AG10803 (cell line): Measurements from ENCODE around the gene CHERP.
A peak's percentile ranks its signal among the peaks of the same experiment; 100 is the strongest.
"Not testable (repeated sequence)": the region's sequence is repeated elsewhere in the genome, so short reads cannot be mapped to it uniquely, and the experiment has no call there.

ENCODE experiments used
- DNase-seq: peaks from one replicate; pipeline ENCODE4 v3.0.0; 2010; ENCODE audit warnings: low read depth
- H3K4me3 ChIP-seq: 2 replicates; pipeline ENCODE4 v1.5.1; 2011; ENCODE audit warnings: mild to moderate bottlenecking, low read length, control low read depth
- CTCF ChIP-seq: conservative IDR thresholded peaks from 2 replicates; pipeline ENCODE4 v1.5.1; 2011; ENCODE audit warnings: mild to moderate bottlenecking, low read length, control low read depth, inconsistent platforms

Gene CHERP

GRCh38 chr19:16497837-16498236 lies 44.4 kb downstream of the CHERP start:
- H3K4me3 ChIP-seq, result no peak overlapping the region
- no peak for TF ChIP-seq CTCF
- no peak for DNase-seq

DNA sequence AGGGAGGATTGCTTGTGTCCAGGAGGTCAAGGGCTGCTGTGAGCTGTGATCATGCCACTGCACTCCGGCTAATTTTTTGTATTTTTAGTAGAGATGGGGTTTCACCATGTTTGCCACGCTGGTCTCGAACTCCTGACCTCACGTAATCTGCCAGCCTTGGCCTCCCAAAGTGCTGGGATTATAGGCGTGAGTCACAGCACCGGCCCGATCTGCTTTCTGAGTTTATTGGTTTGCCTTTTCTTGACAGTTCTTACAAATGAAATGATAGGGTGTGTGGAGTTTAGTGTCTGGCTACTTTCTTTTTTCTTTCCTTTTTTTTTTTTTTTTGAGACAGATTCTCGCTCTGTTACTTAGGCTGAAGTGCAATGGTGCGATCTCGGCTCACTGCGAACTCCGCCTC lies 45.2 kb downstream of the CHERP start:
- no peak for DNase-seq
- peak overlapping the region; percentile 90 for H3K4me3 ChIP-seq
- TF ChIP-seq CTCF, result no peak

DNA sequence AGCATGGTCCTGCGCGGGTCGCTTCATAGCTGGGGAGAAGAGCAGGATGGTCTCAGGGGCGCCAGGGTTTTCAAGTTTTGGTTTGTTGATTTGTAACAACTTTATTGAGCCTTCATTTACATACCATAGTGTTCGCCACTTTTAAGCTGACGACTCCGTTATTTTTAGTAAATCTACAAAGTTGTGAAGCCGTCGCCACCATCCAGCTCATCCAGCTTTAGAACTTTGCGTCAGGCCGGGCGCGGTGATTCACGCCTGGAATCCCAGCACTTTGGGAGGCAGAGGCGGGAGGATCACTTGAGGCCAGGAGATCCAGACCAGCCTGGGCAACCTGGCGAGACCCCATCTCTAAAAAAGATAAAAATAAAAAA lies 45.6 kb downstream of the CHERP start:
- peak; percentile 59 for DNase-seq
- no peak for TF ChIP-seq CTCF
- H3K4me3 ChIP-seq, result peak overlapping the region; percentile 90

- peak within 1 kb of the TSS; percentile 90 for H3K4me3 ChIP-seq
- 0 out of 2 replicates have a peak, but pooled peaks have one; percentile 14 for TF ChIP-seq CTCF
- peak; percentile 99 for DNase-seq
These were observed 46.1 kb downstream of the CHERP start, which contains the start of the genes C19orf44 and CALR3 for GRCh38 chr19:16495982-16496612. TSS of gene C19orf44 (plus strand) at chr19:16496394. CDS start at chr19:16500793, 4,399 bp downstream. TSS of gene CALR3 (minus strand) at chr19:16496167. CDS start at chr19:16496129, 38 bp downstream.

- not testable (repeated sequence) for H3K4me3 ChIP-seq
These were observed 55.8 kb downstream of the CHERP start for GRCh38 chr19:16486476-16486875.

GRCh38 chr19:16482745-16483144 lies 59.5 kb downstream of the CHERP start:
- no peak for DNase-seq
- H3K4me3 ChIP-seq, result no peak overlapping the region
- TF ChIP-seq CTCF, result no peak

More at GRCh38 chr19:16486476-16486875, 55.8 kb downstream of the CHERP start:
- not testable (repeated sequence) for DNase-seq

GRCh38 chr19:16477311-16477710 lies 64.9 kb downstream of the CHERP start:
- DNase-seq, result no peak
- no peak for TF ChIP-seq CTCF
- no peak overlapping the region for H3K4me3 ChIP-seq
